Vein endothelial cell (primary cell): ENCODE results near the gene RNFT2. TPM values are rescaled to one million over a fixed set of nuclear protein-coding genes. Genes with fewer than 3 reads are reported as not detected.

ENCODE experiments used
- small RNA-seq: library from RNA; depleted of rRNA; stranded (forward); fragments of <200 nt; gene quantifications from one replicate; pipeline ENCODE3, GENCODE V24; 2012
- total RNA-seq: library from RNA; depleted of rRNA; stranded (reverse); fragments of >200 nt; gene quantifications from 2 replicates; pipeline ENCODE4 v1.2.3, GENCODE V29; 2012

The RNFT2 gene, protein sequence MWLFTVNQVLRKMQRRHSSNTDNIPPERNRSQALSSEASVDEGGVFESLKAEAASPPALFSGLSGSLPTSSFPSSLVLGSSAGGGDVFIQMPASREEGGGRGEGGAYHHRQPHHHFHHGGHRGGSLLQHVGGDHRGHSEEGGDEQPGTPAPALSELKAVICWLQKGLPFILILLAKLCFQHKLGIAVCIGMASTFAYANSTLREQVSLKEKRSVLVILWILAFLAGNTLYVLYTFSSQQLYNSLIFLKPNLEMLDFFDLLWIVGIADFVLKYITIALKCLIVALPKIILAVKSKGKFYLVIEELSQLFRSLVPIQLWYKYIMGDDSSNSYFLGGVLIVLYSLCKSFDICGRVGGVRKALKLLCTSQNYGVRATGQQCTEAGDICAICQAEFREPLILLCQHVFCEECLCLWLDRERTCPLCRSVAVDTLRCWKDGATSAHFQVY
- total RNA-seq: 1.3 and 2.7 TPM in 2 replicates

DNA sequence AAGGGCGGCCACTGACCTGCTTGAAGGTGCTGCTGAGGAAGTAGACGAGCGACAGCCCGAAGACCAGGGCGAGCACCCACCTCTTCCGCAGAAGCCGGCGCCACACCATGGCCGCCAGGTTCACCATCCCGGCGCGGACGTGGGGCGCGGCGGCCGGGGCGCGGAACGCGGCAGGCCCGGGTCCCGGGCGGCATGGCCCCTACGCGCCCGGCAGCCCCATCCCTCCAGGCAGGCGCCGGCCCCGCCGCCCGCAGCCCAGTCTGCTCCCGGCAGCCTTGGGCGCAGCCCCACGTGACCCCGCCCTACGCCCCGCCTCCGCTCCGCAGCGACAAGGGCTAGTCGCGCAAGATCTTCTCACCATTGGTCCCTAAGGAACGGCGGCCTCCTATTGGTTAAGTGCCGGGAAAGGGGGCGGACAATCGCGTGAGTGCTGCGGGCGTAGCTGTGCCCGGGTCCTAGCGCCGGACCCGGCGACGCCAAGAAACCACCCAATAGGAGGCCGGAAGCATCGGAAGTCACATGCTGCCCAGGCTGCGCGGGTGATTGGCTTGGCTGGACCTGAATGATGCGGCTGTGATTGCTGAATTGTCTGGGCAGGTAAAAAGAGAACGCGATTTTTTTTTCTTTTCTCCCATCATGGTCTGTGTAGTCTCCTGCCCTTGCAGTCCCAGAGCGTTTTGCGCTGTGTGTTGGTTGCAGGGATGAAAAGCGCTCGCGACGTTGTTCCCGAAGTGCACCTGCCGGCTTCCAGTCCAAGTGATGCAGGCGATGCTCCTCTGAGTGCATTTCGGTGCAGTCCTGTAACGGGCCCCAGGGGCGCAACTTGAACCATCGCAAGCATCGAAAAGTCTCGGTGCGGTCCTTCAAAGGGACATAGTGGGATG lies at the start of gene RNFT2, which contains the start of gene SPRING1:
Gene RNFT2, plus strand, starts transcription at position 542 of the 884 bp plus-strand sequence. CDS start 2,183 bp downstream, outside the sequence.
Gene SPRING1, minus strand, starts transcription at position 296 of the 884 bp plus-strand sequence. Its CDS starts 169 bp downstream, at position 127.

GRCh38 chr12:116881325-116881876 lies 143.3 kb downstream of the RNFT2 start, which contains the start of gene HRK:
Gene HRK (minus strand): TSS chr12:116881441. CDS start chr12:116881307, 134 bp downstream.

Small RNAs within 50 kb of the gene (small RNA-seq; reads per million reads assigned to genes)
- gene RNU6-558P: not detected

Other genes with a start within 250 kb of the RNFT2 start
- gene MAP1LC3B2, start 178.9 kb upstream of the RNFT2 start, total RNA-seq: 0.33 and 0.86 TPM in 2 replicates
- 38.9 and 51.2 TPM in 2 replicates for gene SPRING1, start 246 bp upstream of the RNFT2 start, total RNA-seq
- gene HRK, start 143.1 kb downstream of the RNFT2 start, total RNA-seq: not detected in 2 replicates
- gene FBXW8, start 172.6 kb downstream of the RNFT2 start, total RNA-seq: 22.7 and 25.2 TPM in 2 replicates